GM12878 (cell line): Measurements from ENCODE around the gene PTCHD4.

Experiments used
- BRCA1 ChIP-seq: IDR thresholded peaks from 2 replicates; pipeline ENCODE4 v1.6.1; 2011; ENCODE audit warnings: low read depth, low read length, improper control_type of control experiment
- CEBPB ChIP-seq, 2 experiments: fragments of 150-350 bp in 1 of 2; IDR thresholded peaks; 2 replicates each; pipeline ENCODE4 v1.6.1; 2012 to 2014; ENCODE audit warnings: low read depth in 2 of 2, low read length in 2 of 2, borderline replicate concordance in 1 of 2, inconsistent platforms in 1 of 2
- CTCF ChIP-seq, 3 experiments: IDR thresholded peaks in 2 of 3; conservative IDR thresholded peaks in 1 of 3; 2 replicates each; pipeline ENCODE4 v1.5.1; 2011; ENCODE audit warnings: low read depth in 3 of 3, low read length in 3 of 3, mild to moderate bottlenecking in 3 of 3, control low read depth in 2 of 3, moderate library complexity in 2 of 3, inconsistent platforms in 1 of 3, mixed read lengths in 1 of 3; ENCODE audit not compliant: control insufficient read depth in 2 of 3, insufficient read depth in 1 of 3; ENCODE audit errors: extremely low read depth in 1 of 3
- MAX ChIP-seq: IDR thresholded peaks from 2 replicates; pipeline ENCODE4 v1.6.1; 2012; ENCODE audit warnings: low read depth, low read length, improper control_type of control experiment
- RCOR1 ChIP-seq: conservative IDR thresholded peaks from 2 replicates; pipeline ENCODE4 v1.6.1; 2012; ENCODE audit warnings: low read depth, low read length, improper control_type of control experiment
- TARDBP ChIP-seq: IDR thresholded peaks from 2 replicates; pipeline ENCODE4 v1.6.1; 2016; ENCODE audit warnings: borderline replicate concordance
- ZZZ3 ChIP-seq: IDR thresholded peaks from 2 replicates; pipeline ENCODE4 v1.6.1; 2011; ENCODE audit warnings: low read depth; ENCODE audit not compliant: control insufficient read depth, insufficient read length

GRCh38 chr6:48136856-48137255 lies 25.9 kb upstream of the PTCHD4 start:
- TF ChIP-seq MAX = no peak
- no peak for TF ChIP-seq ZZZ3
- no peak for TF ChIP-seq TARDBP
- TF ChIP-seq RCOR1 = no peak
- TF ChIP-seq BRCA1 = no peak
- no peak for TF ChIP-seq CEBPB (IDR thresholded peaks at IDR 0.05; ENCODE audit: borderline replicate concordance in 1 of 2, low read depth in 2 of 2, low read length in 2 of 2)
- TF ChIP-seq CTCF (IDR thresholded peaks at IDR 0.05 in 2 of 3, conservative IDR thresholded peaks at IDR 0.05 in 1 of 3; ENCODE audit: control insufficient read depth in 2 of 3, extremely low read depth in 1 of 3, insufficient read depth in 1 of 3, low read depth in 3 of 3, low read length in 3 of 3) = no peak
